ENCODE measurements around the gene ZC3H7B.
A peak's percentile ranks its signal among the peaks of the same experiment; 100 is the strongest.

The ZC3H7B gene

GRCh38 chr22:41381329-41382097, 80.2 kb downstream of the ZC3H7B start, which contains the start of gene TEF:
TEF (plus strand) TSS chr22:41381942; CDS start chr22:41382045, 103 bp downstream.
- FAIRE-seq (no peak), DNase-seq (ENCODE audit: insufficient read length, low spot score) (peak; percentile 77)
- TF ChIP-seq CTCF (IDR thresholded peaks at IDR 0.05; ENCODE audit: insufficient read depth, missing control alignments): no peak

GRCh38 chr22:41382098-41382578, 80.8 kb downstream of the ZC3H7B start:
- TF ChIP-seq CTCF (IDR thresholded peaks at IDR 0.05; ENCODE audit: insufficient read depth, missing control alignments): no peak
- DNase-seq (ENCODE audit: insufficient read length, low spot score) (peak; percentile 60), FAIRE-seq (no peak)

DNA sequence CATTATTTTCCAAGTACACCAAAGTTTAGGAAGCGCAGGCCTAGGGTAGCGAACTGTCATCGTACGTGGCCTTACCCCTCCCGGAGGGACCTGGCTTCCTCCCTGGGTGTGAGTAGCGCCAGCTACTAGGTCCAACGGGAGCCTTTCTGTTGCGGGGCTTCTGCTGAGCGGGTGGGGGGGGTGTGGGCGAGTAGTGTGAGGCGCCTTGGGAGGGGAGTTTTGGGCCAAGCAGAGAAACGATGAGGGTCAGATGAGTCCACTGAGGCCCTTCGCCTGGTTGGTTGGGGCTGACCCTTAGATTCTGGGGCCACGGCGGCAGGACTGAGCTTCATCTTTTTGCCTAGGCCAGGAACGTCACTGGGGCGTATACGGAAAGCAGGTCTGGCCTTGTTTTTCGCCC, 81.3 kb downstream of the ZC3H7B start:
- FAIRE-seq (no peak), DNase-seq (ENCODE audit: insufficient read length, low spot score) (no peak)

GRCh38 chr22:41383085-41383484, 81.8 kb downstream of the ZC3H7B start:
- FAIRE-seq (no peak), DNase-seq (ENCODE audit: insufficient read length, low spot score) (no peak)
- no peak for TF ChIP-seq CTCF (IDR thresholded peaks at IDR 0.05; ENCODE audit: insufficient read depth, missing control alignments)

More for the DNA sequence above, 81.3 kb downstream of the ZC3H7B start:
- no peak for TF ChIP-seq CTCF (IDR thresholded peaks at IDR 0.05; ENCODE audit: insufficient read depth, missing control alignments)

GRCh38 chr22:41384128-41384527, 82.8 kb downstream of the ZC3H7B start:
- no peak for TF ChIP-seq CTCF (IDR thresholded peaks at IDR 0.05; ENCODE audit: insufficient read depth, missing control alignments)
- DNase-seq (ENCODE audit: insufficient read length, low spot score): no peak
- FAIRE-seq: no peak

DNA sequence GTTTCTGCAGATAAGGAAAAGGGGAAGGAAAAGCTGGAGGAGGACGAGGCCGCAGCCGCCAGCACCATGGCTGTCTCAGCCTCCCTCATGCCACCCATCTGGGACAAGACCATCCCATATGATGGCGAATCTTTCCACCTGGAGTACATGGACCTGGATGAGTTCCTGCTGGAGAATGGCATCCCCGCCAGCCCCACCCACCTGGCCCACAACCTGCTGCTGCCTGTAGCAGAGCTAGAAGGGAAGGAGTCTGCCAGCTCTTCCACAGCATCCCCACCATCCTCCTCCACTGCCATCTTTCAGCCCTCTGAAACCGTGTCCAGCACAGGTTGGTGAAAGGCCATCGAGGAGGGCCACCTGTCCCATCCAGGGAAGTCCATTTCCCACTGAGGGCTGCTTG, 86.0 kb downstream of the ZC3H7B start:
- TF ChIP-seq CTCF (IDR thresholded peaks at IDR 0.05; ENCODE audit: insufficient read depth, missing control alignments): no peak
- FAIRE-seq (no peak), DNase-seq (ENCODE audit: insufficient read length, low spot score) (no peak)

DNA sequence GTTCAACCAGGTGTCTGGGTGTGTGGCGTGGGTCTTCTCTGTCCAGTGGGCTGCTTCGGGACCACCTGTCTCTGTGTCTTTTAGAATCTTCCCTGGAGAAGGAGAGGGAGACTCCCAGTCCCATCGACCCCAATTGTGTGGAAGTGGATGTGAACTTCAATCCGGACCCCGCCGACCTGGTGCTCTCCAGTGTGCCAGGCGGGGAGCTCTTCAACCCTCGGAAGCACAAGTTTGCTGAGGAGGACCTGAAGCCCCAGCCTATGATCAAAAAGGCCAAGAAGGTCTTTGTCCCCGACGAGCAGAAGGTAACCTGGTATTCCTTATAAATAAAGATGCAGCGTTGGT, 92.7 kb downstream of the ZC3H7B start:
- FAIRE-seq (no peak), DNase-seq (ENCODE audit: insufficient read length, low spot score) (no peak)
- TF ChIP-seq CTCF (IDR thresholded peaks at IDR 0.05; ENCODE audit: insufficient read depth, missing control alignments): no peak

All from D721Med (cell line).